T-helper 1 cell treated with Interleukin-12 subunit alpha and Interleukin-12 subunit beta and Interleukin-4 antibody, amounts not matched to agents 30 μg/mL and 1 μg/mL, for 36 hours (primary cell): ENCODE results near the gene PLXNC1.
A peak's percentile ranks its signal among the peaks of the same experiment; 100 is the strongest.

Experiments used
- H3K27ac Mint-ChIP-seq: one replicate; pipeline ENCODE4 v1.8.0; 2021; ENCODE audit warnings: mild to moderate bottlenecking, mixed read lengths
- H3K27me3 Mint-ChIP-seq: one replicate; pipeline ENCODE4 v1.8.0; 2021; ENCODE audit warnings: low read depth, mixed read lengths
- H3K36me3 Mint-ChIP-seq: one replicate; pipeline ENCODE4 v1.8.0; 2021; ENCODE audit warnings: low read depth, mixed read lengths
- H3K4me1 Mint-ChIP-seq: one replicate; pipeline ENCODE4 v1.8.0; 2021; ENCODE audit warnings: low read depth, mixed read lengths
- H3K4me3 Mint-ChIP-seq: one replicate; pipeline ENCODE4 v1.8.0; 2021; ENCODE audit warnings: mild to moderate bottlenecking, moderate library complexity, mixed read lengths
- H3K9me3 Mint-ChIP-seq: one replicate; pipeline ENCODE4 v1.8.0; 2021; ENCODE audit warnings: mixed read lengths

Gene PLXNC1

GRCh38 chr12:94229902-94230301, 81.5 kb downstream of the PLXNC1 start:
- Mint-ChIP-seq H3K4me3 (no peak overlapping the region), H3K27ac (no peak overlapping the region), H3K27me3 (no peaks in the 10 kb centered on the region), H3K4me1 (peaks cover 6% of the 10 kb centered on the region), H3K36me3 (peaks cover 56% of the 10 kb centered on the region), H3K9me3 (no peaks in the 10 kb centered on the region)

- Mint-ChIP-seq H3K27me3 (no peaks in the 10 kb centered on the region), H3K4me3 (peak overlapping the region; percentile 16), H3K36me3 (peaks cover 55% of the 10 kb centered on the region), H3K27ac (no peak overlapping the region), H3K9me3 (no peaks in the 10 kb centered on the region), H3K4me1 (peaks cover 6% of the 10 kb centered on the region)
Observed at GRCh38 chr12:94230357-94230905, 82.1 kb downstream of the PLXNC1 start.

GRCh38 chr12:94231709-94232108, 83.3 kb downstream of the PLXNC1 start:
- Mint-ChIP-seq H3K27ac (no peak overlapping the region), H3K36me3 (peaks cover 56% of the 10 kb centered on the region)

GRCh38 chr12:94235848-94236247, 87.5 kb downstream of the PLXNC1 start:
- Mint-ChIP-seq H3K27ac (no peak overlapping the region), H3K4me1 (peaks cover 5% of the 10 kb centered on the region), H3K36me3 (peaks cover 52% of the 10 kb centered on the region), H3K4me3 (no peak overlapping the region), H3K9me3 (no peaks in the 10 kb centered on the region), H3K27me3 (no peaks in the 10 kb centered on the region)

More at GRCh38 chr12:94231709-94232108, 83.3 kb downstream of the PLXNC1 start:
- no peaks in the 10 kb centered on the region for H3K27me3 Mint-ChIP-seq
- peaks cover 10% of the 10 kb centered on the region for H3K4me1 Mint-ChIP-seq
- no peak overlapping the region for H3K4me3 Mint-ChIP-seq
- H3K9me3 Mint-ChIP-seq, result no peaks in the 10 kb centered on the region

- Mint-ChIP-seq H3K9me3 (no peaks in the 10 kb centered on the region), H3K27me3 (no peaks in the 10 kb centered on the region), H3K27ac (no peak overlapping the region), H3K4me3 (no peak overlapping the region), H3K4me1 (peaks cover 16% of the 10 kb centered on the region), H3K36me3 (peaks cover 63% of the 10 kb centered on the region)
Observed at GRCh38 chr12:94239332-94239993, 91.1 kb downstream of the PLXNC1 start.

GRCh38 chr12:94240171-94240570, 91.8 kb downstream of the PLXNC1 start:
- no peak overlapping the region for H3K4me3 Mint-ChIP-seq
- H3K36me3 Mint-ChIP-seq, result peaks cover 63% of the 10 kb centered on the region
- H3K4me1 Mint-ChIP-seq, result peaks cover 23% of the 10 kb centered on the region
- no peaks in the 10 kb centered on the region for H3K9me3 Mint-ChIP-seq
- H3K27ac Mint-ChIP-seq, result no peak overlapping the region
- no peaks in the 10 kb centered on the region for H3K27me3 Mint-ChIP-seq

- Mint-ChIP-seq H3K9me3 (no peaks in the 10 kb centered on the region), H3K36me3 (peaks cover 65% of the 10 kb centered on the region), H3K27me3 (no peaks in the 10 kb centered on the region), H3K4me3 (no peak overlapping the region), H3K27ac (no peak overlapping the region), H3K4me1 (peaks cover 39% of the 10 kb centered on the region)
Observed at GRCh38 chr12:94242901-94243300, 94.5 kb downstream of the PLXNC1 start.

- Mint-ChIP-seq H3K27me3 (no peaks in the 10 kb centered on the region), H3K36me3 (peaks cover 68% of the 10 kb centered on the region), H3K27ac (peak overlapping the region; percentile 77), H3K4me1 (peaks cover 39% of the 10 kb centered on the region), H3K9me3 (no peaks in the 10 kb centered on the region), H3K4me3 (peak overlapping the region; percentile 49)
Observed at GRCh38 chr12:94244165-94245133, 96.1 kb downstream of the PLXNC1 start.

GRCh38 chr12:94245631-94246383, 97.4 kb downstream of the PLXNC1 start:
- Mint-ChIP-seq H3K36me3 (peaks cover 60% of the 10 kb centered on the region), H3K9me3 (no peaks in the 10 kb centered on the region), H3K4me1 (peaks cover 39% of the 10 kb centered on the region), H3K4me3 (no peak overlapping the region), H3K27ac (peak overlapping the region; percentile 2), H3K27me3 (no peaks in the 10 kb centered on the region)

GRCh38 chr12:94247246-94247645, 98.9 kb downstream of the PLXNC1 start:
- no peaks in the 10 kb centered on the region for H3K27me3 Mint-ChIP-seq
- H3K27ac Mint-ChIP-seq, result no peak overlapping the region
- peaks cover 53% of the 10 kb centered on the region for H3K36me3 Mint-ChIP-seq
- H3K4me3 Mint-ChIP-seq, result no peak overlapping the region
- H3K9me3 Mint-ChIP-seq, result no peaks in the 10 kb centered on the region
- peaks cover 39% of the 10 kb centered on the region for H3K4me1 Mint-ChIP-seq

GRCh38 chr12:94248582-94248981, 100.2 kb downstream of the PLXNC1 start:
- H3K36me3 Mint-ChIP-seq, result peaks cover 53% of the 10 kb centered on the region
- H3K9me3 Mint-ChIP-seq, result no peaks in the 10 kb centered on the region
- H3K27me3 Mint-ChIP-seq, result no peaks in the 10 kb centered on the region
- peaks cover 39% of the 10 kb centered on the region for H3K4me1 Mint-ChIP-seq
- H3K4me3 Mint-ChIP-seq, result no peak overlapping the region
- no peak overlapping the region for H3K27ac Mint-ChIP-seq

- Mint-ChIP-seq H3K36me3 (peaks cover 55% of the 10 kb centered on the region), H3K4me1 (peaks cover 25% of the 10 kb centered on the region), H3K4me3 (no peak overlapping the region), H3K27ac (no peak overlapping the region), H3K27me3 (no peaks in the 10 kb centered on the region), H3K9me3 (no peaks in the 10 kb centered on the region)
Observed at GRCh38 chr12:94250130-94250529, 101.8 kb downstream of the PLXNC1 start.

GRCh38 chr12:94254270-94254669, 105.9 kb downstream of the PLXNC1 start:
- H3K4me1 Mint-ChIP-seq, result peaks cover 5% of the 10 kb centered on the region
- no peaks in the 10 kb centered on the region for H3K27me3 Mint-ChIP-seq
- no peak overlapping the region for H3K27ac Mint-ChIP-seq
- H3K4me3 Mint-ChIP-seq, result no peak overlapping the region
- H3K9me3 Mint-ChIP-seq, result no peaks in the 10 kb centered on the region
- peaks cover 43% of the 10 kb centered on the region for H3K36me3 Mint-ChIP-seq

GRCh38 chr12:94255006-94255405, 106.6 kb downstream of the PLXNC1 start:
- H3K4me3 Mint-ChIP-seq, result no peak overlapping the region

More at GRCh38 chr12:94255006-94255405, 106.6 kb downstream of the PLXNC1 start:
- peaks cover 44% of the 10 kb centered on the region for H3K36me3 Mint-ChIP-seq
- H3K9me3 Mint-ChIP-seq, result no peaks in the 10 kb centered on the region
- peaks cover 5% of the 10 kb centered on the region for H3K4me1 Mint-ChIP-seq
- H3K27me3 Mint-ChIP-seq, result no peaks in the 10 kb centered on the region
- H3K27ac Mint-ChIP-seq, result no peak overlapping the region
